Heart left ventricle (tissue), 16 donors: ENCODE results near the gene INPPL1. TPM values are rescaled to one million over a fixed set of nuclear protein-coding genes. Genes with fewer than 3 reads are reported as not detected.

ENCODE experiments used
- ATAC-seq, 4 donors: fragments of 200-7000 bp; cut with Tn5 transposase; one replicate each; pipeline ENCODE4 v1.9.1; 2020 to 2022; ENCODE audit warnings: moderate library complexity in 4 of 4, mild to moderate bottlenecking in 3 of 4, moderate number of reproducible peaks in 1 of 4
- DNase-seq, 5 donors: peaks; one replicate each; pipeline ENCODE4 v3.0.0-alpha.2; 2020
- H3K27ac ChIP-seq, 12 donors: fragments of 200-600 bp; sonication (generic) in 4 of 12; one replicate each; pipeline versions ENCODE4 v1.5.0 to v1.8.0; 2016 to 2022; ENCODE audit warnings: mild to moderate bottlenecking in 2 of 12
- H3K27me3 ChIP-seq, 9 donors: fragments of 200-600 bp; sonication (generic) in 2 of 9; one replicate each; pipeline versions ENCODE4 v1.5.1 to v1.8.0; 2016 to 2022; ENCODE audit warnings: mild to moderate bottlenecking in 3 of 9
- H3K36me3 ChIP-seq, 9 donors: fragments of 200-600 bp; sonication (generic) in 2 of 9; one replicate each; pipeline versions ENCODE4 v1.5.0 to v1.8.0; 2018 to 2022; ENCODE audit warnings: mild to moderate bottlenecking in 2 of 9
- H3K4me1 ChIP-seq, 12 donors: fragments of 200-600 bp; sonication (generic) in 4 of 12; one replicate each; pipeline versions ENCODE4 v1.5.0 to v1.8.0; 2016 to 2022; ENCODE audit warnings: mild to moderate bottlenecking in 3 of 12
- H3K4me3 ChIP-seq, 12 donors: fragments of 200-600 bp; sonication (generic) in 4 of 12; one replicate each; pipeline versions ENCODE4 v1.5.0 to v1.8.0; 2017 to 2022; ENCODE audit warnings: mild to moderate bottlenecking in 9 of 12, moderate library complexity in 4 of 12
- H3K9me3 ChIP-seq, 12 donors: fragments of 200-600 bp; sonication (generic) in 4 of 12; one replicate each; pipeline versions ENCODE4 v1.5.0 to v1.8.0; 2016 to 2022; ENCODE audit warnings: mild to moderate bottlenecking in 1 of 12
- POLR2A ChIP-seq, 2 donors: fragments of 450-650 bp; IDR thresholded peaks; one replicate each; pipeline ENCODE4 v1.6.1; 2017; ENCODE audit warnings: antibody characterized with exemption in 2 of 2, mild to moderate bottlenecking in 2 of 2, moderate library complexity in 2 of 2
- WGBS, 4 donors: extraction: QIAGEN DNeasy Blood & Tissue Kit in 2 of 4; methylation state at CpG; one replicate each; pipeline versions ENCODE4 v1.1.5 to v1.1.7; 2013 to 2018; 5-methylcytosine and 5-hydroxymethylcytosine counted together
- intact Hi-C, 10 donors: fragments of 100-400 bp; cut with DNase I; formaldehyde crosslinking; loops; one replicate each; pipeline versions ENCODE4 v1.11.1 to v1.14.2; 2022
- polyA plus RNA-seq, 2 donors: library from polyadenylated mRNA; stranded (reverse); fragments of 200-250 nt; gene quantifications; one replicate each; pipeline ENCODE4 v1.2.3, GENCODE V29; 2013
- total RNA-seq, 9 donors: library from RNA; depleted of rRNA in 2 of 9; stranded (reverse); fragments of >200 nt in 2 of 9; fragmentation: NEBNext Ultra II Directional in 3 of 9; extraction: Animal tissue kit (Norgen Biotek cat#: 25700) in 3 of 9; gene quantifications; one replicate each; pipeline versions ENCODE4 v1.1.0 to v1.2.4, GENCODE V29; 2016 to 2023
- TF ChIP-seq, protein P1 (sequence below), 12 donors: fragments of 200-600 bp; sonication (generic) in 4 of 12; IDR thresholded peaks; one replicate each; pipeline versions ENCODE4 v1.5.0 to v1.8.0; 2018 to 2022; ENCODE audit warnings: antibody characterized with exemption in 12 of 12, mild to moderate bottlenecking in 5 of 12
- donor health status: ischemic (EF 13 %, LVEDD 7.1; RV severe dilation, severe dysfunction).
- donor health status: healthy with polysubstance abuse.
- donor health status: DM: no; HTN: yes; CAD: no.
- donor health status: DM: no; HTN: no; CAD: no.
- donor health status: ischemic (EF 25% LVEDD 6.9; RV normal size, moderate dysfunction).
- donor health status: ischemic (EF 25% LVEDD 5.7; RV mildly dilated, moderate dysfunction).
- donor health status: healthy.
- donor health status: DM: yes; HTN: yes; CAD: no.
- donor health status: ischemic (EF 35%, LVEDD 5.7; RV mildly dilated, moderate dysfunction).
- donor health status: nonischemic (EF 11% LVEDD 7.7; RV severe dilation, severe dysfunction).
- donor health status: DM: yes; HTN: yes; CAD: no.
- donor health status: PGD.
- donor health status: ischemic (EF 29% LVEDD 5.4; RV normal size, mild dysfunction).
- donor health status: nonischemic (EF 23%, LVEDD 6.1; RV moderate dilation, normal function).

INPPL1 gene
- total and polyA plus RNA-seq, 11 donors = 73.2 to 146 (median 99.4) TPM

DNA sequence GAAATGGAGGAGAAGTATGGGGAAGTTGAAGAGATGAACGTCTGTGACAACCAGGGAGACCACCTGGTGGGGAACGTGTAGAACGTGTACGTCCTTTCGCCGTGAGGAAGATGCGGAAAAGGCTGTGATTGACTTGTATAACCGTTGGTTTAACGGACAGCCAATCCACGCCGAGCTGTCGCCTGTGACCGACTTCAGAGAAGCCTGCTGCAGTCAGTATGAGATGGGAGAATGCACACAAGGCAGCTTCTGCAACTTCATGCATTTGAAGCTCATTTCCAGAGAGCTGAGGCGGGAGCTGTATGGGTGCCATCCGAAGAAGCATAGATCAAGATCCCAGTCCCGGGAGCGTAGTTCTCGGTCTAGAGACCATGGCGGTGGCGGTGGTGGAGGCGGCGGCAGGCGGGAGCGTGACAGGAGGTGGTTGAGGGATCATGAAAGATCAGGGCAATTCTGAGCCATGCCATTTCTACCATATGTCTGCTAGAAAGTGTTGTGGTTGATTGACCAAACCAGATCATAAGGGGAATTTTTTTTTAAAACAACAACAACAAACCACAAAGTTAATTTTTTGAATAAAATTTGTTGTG is 56.3 kb downstream of the INPPL1 start:
- Histone ChIP-seq H3K27me3 (peaks cover 0 to 18% (median 0%) of the 10 kb centered on the region in 9 donors), H3K36me3 (no peaks in the 10 kb centered on the region), H3K9me3 (no peaks in the 10 kb centered on the region), H3K4me1 (no peaks in the 10 kb centered on the region), H3K4me3 (no peak overlapping the region), H3K27ac (no peak overlapping the region)
- no peak for DNase-seq
- intact Hi-C loops = no loop called here
- no peak for TF ChIP-seq POLR2A (IDR thresholded peaks at IDR 0.05)
- TF ChIP-seq, protein P1, sequence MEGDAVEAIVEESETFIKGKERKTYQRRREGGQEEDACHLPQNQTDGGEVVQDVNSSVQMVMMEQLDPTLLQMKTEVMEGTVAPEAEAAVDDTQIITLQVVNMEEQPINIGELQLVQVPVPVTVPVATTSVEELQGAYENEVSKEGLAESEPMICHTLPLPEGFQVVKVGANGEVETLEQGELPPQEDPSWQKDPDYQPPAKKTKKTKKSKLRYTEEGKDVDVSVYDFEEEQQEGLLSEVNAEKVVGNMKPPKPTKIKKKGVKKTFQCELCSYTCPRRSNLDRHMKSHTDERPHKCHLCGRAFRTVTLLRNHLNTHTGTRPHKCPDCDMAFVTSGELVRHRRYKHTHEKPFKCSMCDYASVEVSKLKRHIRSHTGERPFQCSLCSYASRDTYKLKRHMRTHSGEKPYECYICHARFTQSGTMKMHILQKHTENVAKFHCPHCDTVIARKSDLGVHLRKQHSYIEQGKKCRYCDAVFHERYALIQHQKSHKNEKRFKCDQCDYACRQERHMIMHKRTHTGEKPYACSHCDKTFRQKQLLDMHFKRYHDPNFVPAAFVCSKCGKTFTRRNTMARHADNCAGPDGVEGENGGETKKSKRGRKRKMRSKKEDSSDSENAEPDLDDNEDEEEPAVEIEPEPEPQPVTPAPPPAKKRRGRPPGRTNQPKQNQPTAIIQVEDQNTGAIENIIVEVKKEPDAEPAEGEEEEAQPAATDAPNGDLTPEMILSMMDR (IDR thresholded peaks at IDR 0.05) = no peak
- 91 to 95% (median 93%) methylated on average over 24 of the region's 24 CpGs for WGBS, 4 donors
- no peak for ATAC-seq

DNA sequence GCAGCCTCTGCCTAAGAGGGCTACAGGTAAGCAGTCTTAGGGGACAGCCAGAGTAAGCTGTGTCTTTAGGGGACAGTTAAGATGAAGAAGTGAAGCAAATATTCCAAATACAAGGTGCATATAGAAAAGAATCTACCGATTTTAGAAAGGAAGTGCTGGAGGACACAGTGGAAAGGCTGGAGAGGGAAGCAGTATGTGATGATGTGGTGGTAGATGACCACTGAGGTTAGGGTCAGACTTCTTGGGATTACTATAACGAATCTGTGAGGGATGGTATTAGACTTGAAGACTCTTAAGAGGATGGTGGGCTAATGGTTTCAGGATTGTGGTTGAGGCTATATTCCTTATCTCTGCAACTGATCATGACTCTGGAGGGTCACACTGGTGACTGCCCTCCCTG is 59.4 kb downstream of the INPPL1 start:
- no peak for TF ChIP-seq POLR2A (IDR thresholded peaks at IDR 0.05)
- TF ChIP-seq, protein P1 (IDR thresholded peaks at IDR 0.05) = no peak
- no peak for ATAC-seq
- Histone ChIP-seq H3K36me3 (no peaks in the 10 kb centered on the region), H3K27ac (no peak overlapping the region), H3K4me3 (no peak overlapping the region), H3K4me1 (no peaks in the 10 kb centered on the region), H3K27me3 (peaks cover 0 to 18% (median 0%) of the 10 kb centered on the region in 9 donors), H3K9me3 (no peaks in the 10 kb centered on the region)
- no peak for DNase-seq
- intact Hi-C loops = no loop called here
- 71 to 81% (median 78%) methylated on average over 2 of the region's 2 CpGs for WGBS, 4 donors

DNA sequence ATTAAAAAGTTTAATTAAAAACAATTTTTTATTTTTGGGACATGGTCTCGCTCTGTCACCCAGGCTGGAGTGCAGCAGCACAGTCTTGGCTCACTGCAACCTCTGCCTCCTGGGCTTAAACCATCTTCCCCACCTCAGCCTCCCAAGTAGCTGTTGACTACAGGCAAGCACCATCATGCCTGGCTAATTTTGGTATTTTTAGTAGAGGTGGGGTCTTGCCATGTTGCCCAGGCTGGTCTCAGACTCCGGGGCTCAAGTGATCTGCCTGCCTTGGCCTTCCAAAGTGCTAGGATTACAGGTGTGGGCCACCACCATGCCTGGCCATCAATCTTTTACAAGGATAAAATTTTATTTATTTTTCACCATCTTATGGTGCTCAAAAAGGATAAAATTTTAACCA is 62.7 kb downstream of the INPPL1 start:
- no peaks in the 10 kb centered on the region for H3K4me1 ChIP-seq
- intact Hi-C loops = no loop called here
- WGBS, 4 donors = 92 to 97% (median 94%) methylated on average over 2 of the region's 2 CpGs
- no peaks in the 10 kb centered on the region for H3K9me3 ChIP-seq
- no peak overlapping the region for H3K4me3 ChIP-seq
- no peak for TF ChIP-seq POLR2A (IDR thresholded peaks at IDR 0.05)
- TF ChIP-seq, protein P1 (IDR thresholded peaks at IDR 0.05) = no peak
- H3K27me3 ChIP-seq = peaks cover 0 to 11% (median 0%) of the 10 kb centered on the region in 9 donors
- peaks cover 0 to 4% (median 0%) of the 10 kb centered on the region in 9 donors for H3K36me3 ChIP-seq
- no peak for DNase-seq
- ATAC-seq = no peak
- H3K27ac ChIP-seq = no peak overlapping the region

Other genes with a start within 250 kb of the INPPL1 start
- 10 to 100 TPM in 2 of 9 donors, 1 to 10 TPM in 7; 1.1 to 86.5 (median 5.1) TPM for gene IL18BP, start 225.9 kb upstream of the INPPL1 start, total RNA-seq
- 1 to 10 TPM; 4.1 to 4.4 TPM for gene IL18BP, start 225.9 kb upstream of the INPPL1 start, polyA plus RNA-seq
- gene NUMA1, start 144.2 kb upstream of the INPPL1 start, total RNA-seq = 100 to 1,000 TPM in 5 of 9 donors, 10 to 100 TPM in 4; 62.7 to 193 (median 101) TPM
- 100 to 1,000 TPM in 1 of 2 donors, 10 to 100 TPM in 1; 83.9 to 142 TPM for gene NUMA1, start 144.2 kb upstream of the INPPL1 start, polyA plus RNA-seq
- gene LRRC51, start 143.9 kb upstream of the INPPL1 start, total RNA-seq = 1 to 10 TPM; 2.0 to 8.3 (median 4.5) TPM
- 1 to 10 TPM; 3.0 to 9.3 TPM for gene LRRC51, start 143.9 kb upstream of the INPPL1 start, polyA plus RNA-seq
- 100 to 1,000 TPM in 2 of 9 donors, 10 to 100 TPM in 7; 68.7 to 119 (median 84.8) TPM for gene LAMTOR1, start 121.5 kb upstream of the INPPL1 start, total RNA-seq
- gene LAMTOR1, start 121.5 kb upstream of the INPPL1 start, polyA plus RNA-seq = 100 to 1,000 TPM in 1 of 2 donors, 10 to 100 TPM in 1; 80.3 to 159 TPM
- under 1 TPM in 1 of 9 donors, not detected in 8; 0.23 TPM for gene TOMT, start 118.8 kb upstream of the INPPL1 start, total RNA-seq
- not detected for gene TOMT, start 118.8 kb upstream of the INPPL1 start, polyA plus RNA-seq
- 10 to 100 TPM; 35.6 to 48.7 (median 40.1) TPM for gene ANAPC15, start 112.1 kb upstream of the INPPL1 start, total RNA-seq
- gene ANAPC15, start 112.1 kb upstream of the INPPL1 start, polyA plus RNA-seq = 10 to 100 TPM; 37.4 to 82.7 TPM
- 1 to 10 TPM in 1 of 9 donors, under 1 TPM in 2, not detected in 6; 0.79 to 1.1 (median 0.90) TPM for gene FOLR3, start 89.0 kb upstream of the INPPL1 start, total RNA-seq
- gene FOLR3, start 89.0 kb upstream of the INPPL1 start, polyA plus RNA-seq = under 1 TPM in 1 of 2 donors, not detected in 1; 0.43 TPM
- under 1 TPM in 3 of 9 donors, not detected in 6; 0.21 to 0.79 (median 0.39) TPM for gene FOLR1, start 32.6 kb upstream of the INPPL1 start, total RNA-seq
- under 1 TPM in 1 of 2 donors, not detected in 1; 0.08 TPM for gene FOLR1, start 32.6 kb upstream of the INPPL1 start, polyA plus RNA-seq
- gene FOLR2, start 8.0 kb upstream of the INPPL1 start, total RNA-seq = 100 to 1,000 TPM in 1 of 9 donors, 10 to 100 TPM in 7, 1 to 10 TPM in 1; 9.6 to 136 (median 18.0) TPM
- 1 to 10 TPM; 5.0 to 6.5 TPM for gene FOLR2, start 8.0 kb upstream of the INPPL1 start, polyA plus RNA-seq
- gene PHOX2A, start 19.4 kb downstream of the INPPL1 start, total RNA-seq = not detected
- not detected for gene PHOX2A, start 19.4 kb downstream of the INPPL1 start, polyA plus RNA-seq
- gene CLPB, start 209.8 kb downstream of the INPPL1 start, total RNA-seq = 10 to 100 TPM; 16.7 to 28.4 (median 19.4) TPM
- gene CLPB, start 209.8 kb downstream of the INPPL1 start, polyA plus RNA-seq = 10 to 100 TPM; 12.4 to 15.7 TPM